Vagina (tissue), 2 donors: Measurements from ENCODE around the gene SYT12.

Source experiments
- CTCF ChIP-seq, 3 experiments: fragments of 450-650 bp in 2 of 3; fragments of 200-600 bp in 1 of 3; sonication (generic) in 1 of 3; IDR thresholded peaks; one replicate each; pipeline ENCODE4 v1.5.1; 2017 to 2019; ENCODE audit warnings: antibody characterized with exemption in 3 of 3, mild to moderate bottlenecking in 2 of 3, moderate library complexity in 2 of 3
- POLR2A ChIP-seq, 2 donors: fragments of 450-650 bp; IDR thresholded peaks; one replicate each; pipeline ENCODE4 v1.6.1; 2017; ENCODE audit warnings: antibody characterized with exemption in 2 of 2, mild to moderate bottlenecking in 2 of 2, moderate library complexity in 2 of 2
- POLR2AphosphoS5 ChIP-seq, 2 donors: sonication (generic); formaldehyde crosslinking; IDR thresholded peaks; one replicate each; pipeline ENCODE4 v1.9.0; 2017; ENCODE audit warnings: antibody characterized with exemption in 2 of 2, mild to moderate bottlenecking in 2 of 2, low read depth in 1 of 2; ENCODE audit not compliant: insufficient read depth in 1 of 2

- TF ChIP-seq POLR2A (IDR thresholded peaks at IDR 0.05) (no peak), CTCF (IDR thresholded peaks at IDR 0.05) (no peak), POLR2AphosphoS5 (IDR thresholded peaks at IDR 0.05; ENCODE audit: insufficient read depth in 1 of 2, low read depth in 1 of 2) (no peak)
Observed at GRCh38 chr11:67073908-67074307, 51.0 kb downstream of the SYT12 start.
